H1 (cell line): ENCODE measurements around the gene CHMP6. TPM values are rescaled to one million over a fixed set of nuclear protein-coding genes. Genes with fewer than 3 reads are reported as not detected.

Source experiments
- BACH1 ChIP-seq: IDR thresholded peaks from 2 replicates; pipeline ENCODE4 v1.6.1; 2012; ENCODE audit warnings: low read length, improper control_type of control experiment
- CHD7 ChIP-seq: fragments of 300-600 bp; sonication (generic); IDR thresholded peaks from 2 replicates; pipeline ENCODE4 v1.7.1; 2012; ENCODE audit warnings: low read length, moderate library complexity, mild to moderate bottlenecking, inconsistent platforms; ENCODE audit not compliant: insufficient replicate concordance
- CTBP2 ChIP-seq: IDR thresholded peaks from 2 replicates; pipeline ENCODE4 v1.7.0; 2011; ENCODE audit warnings: borderline replicate concordance, mild to moderate bottlenecking, moderate library complexity, mixed read lengths, low read length; ENCODE audit not compliant: insufficient read depth, insufficient read length
- GABPA ChIP-seq: IDR thresholded peaks from 2 replicates; pipeline ENCODE4 v1.6.1; 2011; ENCODE audit warnings: mild to moderate bottlenecking, low read length, moderate library complexity, borderline replicate concordance; ENCODE audit not compliant: insufficient read depth
- GTF2F1 ChIP-seq: IDR thresholded peaks from 2 replicates; pipeline ENCODE4 v1.6.1; 2012; ENCODE audit warnings: low read depth, low read length, improper control_type of control experiment, borderline replicate concordance
- NANOG ChIP-seq: IDR thresholded peaks from 2 replicates; pipeline ENCODE4 v1.6.1; 2011; ENCODE audit warnings: low read length, low read depth, mild to moderate bottlenecking, inconsistent platforms; ENCODE audit not compliant: insufficient read depth, poor library complexity, severe bottlenecking
- SRF ChIP-seq: IDR thresholded peaks from 2 replicates; pipeline ENCODE4 v1.6.1; 2011; ENCODE audit warnings: mild to moderate bottlenecking, low read depth, low read length, moderate library complexity
- SUZ12 ChIP-seq: fragments of 200-600 bp; sonication (generic); IDR thresholded peaks from 2 replicates; pipeline ENCODE4 v1.6.1; 2012; ENCODE audit warnings: mild to moderate bottlenecking, inconsistent platforms, low read length, moderate library complexity, mixed read lengths
- polyA plus RNA-seq, 7 experiments: library from polyadenylated mRNA; depleted of rRNA in 3 of 7; stranded (reverse) in 5 of 7; unstranded in 2 of 7; fragments of >200 nt in 5 of 7; fragments of 200-250 nt in 2 of 7; gene quantifications; 1 replicate in 5 of 7; 2 replicates in 1 of 7; 4 replicates in 1 of 7; pipeline versions ENCODE4 v1.2.1 to v1.2.3, GENCODE V29; 2011 to 2013; ENCODE audit warnings: missing spikeins in 2 of 7, mixed read lengths in 2 of 7
- total RNA-seq: library from RNA; stranded (reverse); fragmentation: NEBNext Ultra II Directional; extraction: Animal tissue kit (Norgen Biotek cat#: 25700); gene quantifications from 2 replicates; pipeline ENCODE4 v1.2.1, GENCODE V29; 2021

CHMP6 gene
- total and polyA plus RNA-seq, 2 of the 8 experiments (the other 6 are each of a cell fraction or from before 2014, with no cell fraction given): 15.7 to 24.3 TPM

- no peak for TF ChIP-seq CHD7
- TF ChIP-seq GTF2F1: no peak
- TF ChIP-seq NANOG: no peak
- TF ChIP-seq SRF: no peak
- TF ChIP-seq CTBP2: no peak
- TF ChIP-seq GABPA: no peak
- TF ChIP-seq SUZ12: no peak
- TF ChIP-seq BACH1: no peak
These were observed 49.0 kb upstream of the CHMP6 start (continued) for GRCh38 chr17:80942423-80943345.
